SK-N-SH treated with all-trans-retinoic acid at 6 μM for 48 hours (cell line): ENCODE results near the gene ITPR3.

Experiments used
- ATAC-seq: fragments of 200-7000 bp; cut with Tn5 transposase; 3 replicates; pipeline ENCODE4 v1.9.1; 2020; ENCODE audit warnings: mild to moderate bottlenecking, moderate library complexity
- BACH2 ChIP-seq: fragments of 250-450 bp; sonication (Bioruptor Pico); IDR thresholded peaks from 2 replicates; pipeline ENCODE4 v1.9.0; 2021; ENCODE audit warnings: mild to moderate bottlenecking, borderline replicate concordance
- CSDC2 ChIP-seq: fragments of 250-450 bp; sonication (Bioruptor Pico); IDR thresholded peaks from 2 replicates; pipeline ENCODE4 v1.5.0; 2020; ENCODE audit warnings: mild to moderate bottlenecking, moderate library complexity
- ESRRG ChIP-seq: fragments of 250-450 bp; sonication (Bioruptor Pico); IDR thresholded peaks from 2 replicates; pipeline ENCODE4 v1.6.1; 2021; ENCODE audit warnings: mild to moderate bottlenecking
- GLIS3 ChIP-seq: fragments of 250-450 bp; sonication (Bioruptor Pico); IDR thresholded peaks from 2 replicates; pipeline ENCODE4 v1.5.0; 2020; ENCODE audit warnings: mild to moderate bottlenecking, moderate library complexity
- ISL1 ChIP-seq: fragments of 250-450 bp; sonication (Bioruptor Pico); IDR thresholded peaks from 2 replicates; pipeline ENCODE4 v2.1.2; 2022; ENCODE audit warnings: mild to moderate bottlenecking, moderate library complexity
- OSR1 ChIP-seq: fragments of 250-450 bp; sonication (Bioruptor Pico); IDR thresholded peaks from 2 replicates; pipeline ENCODE4 v1.8.0; 2022; ENCODE audit warnings: moderate library complexity, mild to moderate bottlenecking, inconsistent platforms
- RARB ChIP-seq: fragments of 250-450 bp; sonication (Bioruptor Pico); IDR thresholded peaks from 2 replicates; pipeline ENCODE4 v1.8.0; 2021; ENCODE audit warnings: mild to moderate bottlenecking, moderate library complexity
- SNAI2 ChIP-seq: fragments of 250-450 bp; sonication (Bioruptor Pico); IDR thresholded peaks from 2 replicates; pipeline ENCODE4 v1.5.0; 2020; ENCODE audit warnings: mild to moderate bottlenecking, moderate library complexity
- TCF4 ChIP-seq: fragments of 250-450 bp; sonication (Bioruptor Pico); IDR thresholded peaks from 2 replicates; pipeline ENCODE4 v1.8.0; 2021; ENCODE audit warnings: mild to moderate bottlenecking, moderate library complexity, borderline replicate concordance
- TOX ChIP-seq: fragments of 250-450 bp; sonication (Bioruptor Pico); IDR thresholded peaks from 2 replicates; pipeline ENCODE4 v1.8.0; 2021; ENCODE audit warnings: mild to moderate bottlenecking, moderate library complexity, borderline replicate concordance
- ZC3H10 ChIP-seq: fragments of 250-450 bp; sonication (Bioruptor Pico); IDR thresholded peaks from 2 replicates; pipeline ENCODE4 v1.5.1; 2021; ENCODE audit warnings: mild to moderate bottlenecking, moderate library complexity
- ZFP3 ChIP-seq: fragments of 250-450 bp; sonication (Bioruptor Pico); IDR thresholded peaks from 2 replicates; pipeline ENCODE4 v1.5.0; 2020; ENCODE audit warnings: mild to moderate bottlenecking, moderate library complexity
- ZFP30 ChIP-seq: fragments of 450-650 bp; formaldehyde crosslinking; IDR thresholded peaks from 2 replicates; pipeline ENCODE4 v1.5.0; 2022; ENCODE audit warnings: mild to moderate bottlenecking, moderate library complexity
- ZNF565 ChIP-seq: fragments of 450-650 bp; formaldehyde crosslinking; conservative IDR thresholded peaks from 2 replicates; pipeline ENCODE4 v1.5.0; 2020; ENCODE audit warnings: low read depth, mild to moderate bottlenecking, moderate library complexity
- ZNF70 ChIP-seq: fragments of 450-650 bp; formaldehyde crosslinking; IDR thresholded peaks from 2 replicates; pipeline ENCODE4 v1.5.0; 2020; ENCODE audit warnings: mild to moderate bottlenecking, moderate library complexity
- ZNF8 ChIP-seq: fragments of 450-650 bp; formaldehyde crosslinking; IDR thresholded peaks from 2 replicates; pipeline ENCODE4 v1.5.0; 2020; ENCODE audit warnings: mild to moderate bottlenecking, moderate library complexity
- TF ChIP-seq, protein P1 (sequence below): fragments of 250-450 bp; sonication (Bioruptor Pico); IDR thresholded peaks from 2 replicates; pipeline ENCODE4 v1.5.1; 2021; ENCODE audit warnings: mild to moderate bottlenecking, moderate library complexity
- TF ChIP-seq, protein P2 (sequence below): fragments of 250-450 bp; sonication (Bioruptor Pico); IDR thresholded peaks from 2 replicates; pipeline ENCODE4 v1.5.0; 2020; ENCODE audit warnings: mild to moderate bottlenecking, moderate library complexity
- TF ChIP-seq, protein P3 (sequence below): fragments of 250-450 bp; sonication (Bioruptor Pico); IDR thresholded peaks from 2 replicates; pipeline ENCODE4 v1.8.0; 2021; ENCODE audit warnings: low read depth, mild to moderate bottlenecking, moderate library complexity, borderline replicate concordance
- TF ChIP-seq, protein P4 (sequence below): fragments of 250-450 bp; sonication (Bioruptor Pico); IDR thresholded peaks from 2 replicates; pipeline ENCODE4 v1.5.1; 2020; ENCODE audit warnings: low read depth, mild to moderate bottlenecking, moderate library complexity
- TF ChIP-seq, protein P5 (sequence below): fragments of 250-450 bp; sonication (Bioruptor Pico); IDR thresholded peaks from 2 replicates; pipeline ENCODE4 v1.8.0; 2020; ENCODE audit warnings: mild to moderate bottlenecking, moderate library complexity, borderline replicate concordance

ITPR3 gene

DNA sequence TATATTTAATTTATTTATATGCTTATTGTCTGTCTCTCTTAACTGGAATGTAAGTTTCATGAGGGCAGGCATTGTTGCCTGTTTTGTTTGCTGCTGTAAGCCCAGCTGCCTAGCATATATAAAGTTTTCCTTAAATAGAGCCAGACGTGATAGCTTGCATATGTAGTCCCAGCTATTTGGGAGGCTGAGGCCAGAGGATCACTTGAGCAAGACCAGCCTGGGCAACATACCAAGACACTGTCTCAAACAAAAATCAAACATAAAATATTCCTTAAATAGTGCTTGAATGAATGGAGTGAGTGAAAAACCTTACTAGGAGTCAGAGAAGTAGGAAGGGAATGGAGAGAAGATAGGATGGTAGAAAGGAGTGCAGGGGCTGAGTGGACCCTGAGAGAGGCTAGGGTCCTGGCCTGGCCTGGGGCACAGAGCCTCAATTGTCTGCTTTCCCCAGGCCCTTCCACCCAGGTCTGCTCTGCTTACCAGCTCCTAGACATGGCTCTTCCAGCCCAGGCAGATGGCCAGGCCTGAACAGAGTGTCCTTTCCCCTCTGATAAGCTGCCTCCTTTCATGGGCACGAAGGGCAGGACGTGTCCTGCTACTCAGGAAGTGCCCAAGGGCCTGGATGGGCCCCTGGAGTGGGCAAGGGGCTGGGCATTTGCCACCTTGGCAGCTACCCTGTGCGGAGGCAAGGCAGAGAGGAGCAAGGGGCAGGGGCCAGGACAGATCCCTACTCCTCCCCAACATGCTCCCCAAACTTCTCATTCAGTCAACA, 23.4 kb upstream of the ITPR3 start:
- ATAC-seq = no peak
- TF ChIP-seq, protein P1, sequence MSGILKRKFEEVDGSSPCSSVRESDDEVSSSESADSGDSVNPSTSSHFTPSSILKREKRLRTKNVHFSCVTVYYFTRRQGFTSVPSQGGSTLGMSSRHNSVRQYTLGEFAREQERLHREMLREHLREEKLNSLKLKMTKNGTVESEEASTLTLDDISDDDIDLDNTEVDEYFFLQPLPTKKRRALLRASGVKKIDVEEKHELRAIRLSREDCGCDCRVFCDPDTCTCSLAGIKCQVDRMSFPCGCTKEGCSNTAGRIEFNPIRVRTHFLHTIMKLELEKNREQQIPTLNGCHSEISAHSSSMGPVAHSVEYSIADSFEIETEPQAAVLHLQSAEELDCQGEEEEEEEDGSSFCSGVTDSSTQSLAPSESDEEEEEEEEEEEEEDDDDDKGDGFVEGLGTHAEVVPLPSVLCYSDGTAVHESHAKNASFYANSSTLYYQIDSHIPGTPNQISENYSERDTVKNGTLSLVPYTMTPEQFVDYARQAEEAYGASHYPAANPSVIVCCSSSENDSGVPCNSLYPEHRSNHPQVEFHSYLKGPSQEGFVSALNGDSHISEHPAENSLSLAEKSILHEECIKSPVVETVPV (CRISPR knock-in tag) = no peak
- TF ChIP-seq ZFP30 (CRISPR knock-in tag) (no peak), OSR1 (CRISPR knock-in tag) (no peak), CSDC2 (CRISPR knock-in tag) (no peak), ZNF8 (CRISPR knock-in tag) (no peak), GLIS3 (CRISPR knock-in tag) (no peak), TOX (CRISPR knock-in tag) (no peak), ZNF70 (CRISPR knock-in tag) (no peak), RARB (CRISPR knock-in tag) (no peak), ZC3H10 (CRISPR knock-in tag) (no peak), TCF4 (CRISPR knock-in tag) (no peak), ZNF565 (CRISPR knock-in tag) (no peak), ESRRG (no peak)
- TF ChIP-seq, protein P2, sequence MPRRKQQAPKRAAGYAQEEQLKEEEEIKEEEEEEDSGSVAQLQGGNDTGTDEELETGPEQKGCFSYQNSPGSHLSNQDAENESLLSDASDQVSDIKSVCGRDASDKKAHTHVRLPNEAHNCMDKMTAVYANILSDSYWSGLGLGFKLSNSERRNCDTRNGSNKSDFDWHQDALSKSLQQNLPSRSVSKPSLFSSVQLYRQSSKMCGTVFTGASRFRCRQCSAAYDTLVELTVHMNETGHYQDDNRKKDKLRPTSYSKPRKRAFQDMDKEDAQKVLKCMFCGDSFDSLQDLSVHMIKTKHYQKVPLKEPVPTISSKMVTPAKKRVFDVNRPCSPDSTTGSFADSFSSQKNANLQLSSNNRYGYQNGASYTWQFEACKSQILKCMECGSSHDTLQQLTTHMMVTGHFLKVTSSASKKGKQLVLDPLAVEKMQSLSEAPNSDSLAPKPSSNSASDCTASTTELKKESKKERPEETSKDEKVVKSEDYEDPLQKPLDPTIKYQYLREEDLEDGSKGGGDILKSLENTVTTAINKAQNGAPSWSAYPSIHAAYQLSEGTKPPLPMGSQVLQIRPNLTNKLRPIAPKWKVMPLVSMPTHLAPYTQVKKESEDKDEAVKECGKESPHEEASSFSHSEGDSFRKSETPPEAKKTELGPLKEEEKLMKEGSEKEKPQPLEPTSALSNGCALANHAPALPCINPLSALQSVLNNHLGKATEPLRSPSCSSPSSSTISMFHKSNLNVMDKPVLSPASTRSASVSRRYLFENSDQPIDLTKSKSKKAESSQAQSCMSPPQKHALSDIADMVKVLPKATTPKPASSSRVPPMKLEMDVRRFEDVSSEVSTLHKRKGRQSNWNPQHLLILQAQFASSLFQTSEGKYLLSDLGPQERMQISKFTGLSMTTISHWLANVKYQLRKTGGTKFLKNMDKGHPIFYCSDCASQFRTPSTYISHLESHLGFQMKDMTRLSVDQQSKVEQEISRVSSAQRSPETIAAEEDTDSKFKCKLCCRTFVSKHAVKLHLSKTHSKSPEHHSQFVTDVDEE = no peak
- TF ChIP-seq, protein P3, sequence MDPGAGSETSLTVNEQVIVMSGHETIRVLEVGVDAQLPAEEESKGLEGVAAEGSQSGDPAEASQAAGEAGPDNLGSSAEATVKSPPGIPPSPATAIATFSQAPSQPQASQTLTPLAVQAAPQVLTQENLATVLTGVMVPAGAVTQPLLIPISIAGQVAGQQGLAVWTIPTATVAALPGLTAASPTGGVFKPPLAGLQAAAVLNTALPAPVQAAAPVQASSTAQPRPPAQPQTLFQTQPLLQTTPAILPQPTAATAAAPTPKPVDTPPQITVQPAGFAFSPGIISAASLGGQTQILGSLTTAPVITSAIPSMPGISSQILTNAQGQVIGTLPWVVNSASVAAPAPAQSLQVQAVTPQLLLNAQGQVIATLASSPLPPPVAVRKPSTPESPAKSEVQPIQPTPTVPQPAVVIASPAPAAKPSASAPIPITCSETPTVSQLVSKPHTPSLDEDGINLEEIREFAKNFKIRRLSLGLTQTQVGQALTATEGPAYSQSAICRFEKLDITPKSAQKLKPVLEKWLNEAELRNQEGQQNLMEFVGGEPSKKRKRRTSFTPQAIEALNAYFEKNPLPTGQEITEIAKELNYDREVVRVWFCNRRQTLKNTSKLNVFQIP = no peak
- TF ChIP-seq, protein P4, sequence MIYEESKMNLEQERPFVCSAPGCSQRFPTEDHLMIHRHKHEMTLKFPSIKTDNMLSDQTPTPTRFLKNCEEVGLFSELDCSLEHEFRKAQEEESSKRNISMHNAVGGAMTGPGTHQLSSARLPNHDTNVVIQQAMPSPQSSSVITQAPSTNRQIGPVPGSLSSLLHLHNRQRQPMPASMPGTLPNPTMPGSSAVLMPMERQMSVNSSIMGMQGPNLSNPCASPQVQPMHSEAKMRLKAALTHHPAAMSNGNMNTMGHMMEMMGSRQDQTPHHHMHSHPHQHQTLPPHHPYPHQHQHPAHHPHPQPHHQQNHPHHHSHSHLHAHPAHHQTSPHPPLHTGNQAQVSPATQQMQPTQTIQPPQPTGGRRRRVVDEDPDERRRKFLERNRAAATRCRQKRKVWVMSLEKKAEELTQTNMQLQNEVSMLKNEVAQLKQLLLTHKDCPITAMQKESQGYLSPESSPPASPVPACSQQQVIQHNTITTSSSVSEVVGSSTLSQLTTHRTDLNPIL (CRISPR knock-in tag) = no peak
- TF ChIP-seq, protein P5, sequence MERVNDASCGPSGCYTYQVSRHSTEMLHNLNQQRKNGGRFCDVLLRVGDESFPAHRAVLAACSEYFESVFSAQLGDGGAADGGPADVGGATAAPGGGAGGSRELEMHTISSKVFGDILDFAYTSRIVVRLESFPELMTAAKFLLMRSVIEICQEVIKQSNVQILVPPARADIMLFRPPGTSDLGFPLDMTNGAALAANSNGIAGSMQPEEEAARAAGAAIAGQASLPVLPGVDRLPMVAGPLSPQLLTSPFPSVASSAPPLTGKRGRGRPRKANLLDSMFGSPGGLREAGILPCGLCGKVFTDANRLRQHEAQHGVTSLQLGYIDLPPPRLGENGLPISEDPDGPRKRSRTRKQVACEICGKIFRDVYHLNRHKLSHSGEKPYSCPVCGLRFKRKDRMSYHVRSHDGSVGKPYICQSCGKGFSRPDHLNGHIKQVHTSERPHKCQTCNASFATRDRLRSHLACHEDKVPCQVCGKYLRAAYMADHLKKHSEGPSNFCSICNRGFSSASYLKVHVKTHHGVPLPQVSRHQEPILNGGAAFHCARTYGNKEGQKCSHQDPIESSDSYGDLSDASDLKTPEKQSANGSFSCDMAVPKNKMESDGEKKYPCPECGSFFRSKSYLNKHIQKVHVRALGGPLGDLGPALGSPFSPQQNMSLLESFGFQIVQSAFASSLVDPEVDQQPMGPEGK (CRISPR knock-in tag) = no peak

DNA sequence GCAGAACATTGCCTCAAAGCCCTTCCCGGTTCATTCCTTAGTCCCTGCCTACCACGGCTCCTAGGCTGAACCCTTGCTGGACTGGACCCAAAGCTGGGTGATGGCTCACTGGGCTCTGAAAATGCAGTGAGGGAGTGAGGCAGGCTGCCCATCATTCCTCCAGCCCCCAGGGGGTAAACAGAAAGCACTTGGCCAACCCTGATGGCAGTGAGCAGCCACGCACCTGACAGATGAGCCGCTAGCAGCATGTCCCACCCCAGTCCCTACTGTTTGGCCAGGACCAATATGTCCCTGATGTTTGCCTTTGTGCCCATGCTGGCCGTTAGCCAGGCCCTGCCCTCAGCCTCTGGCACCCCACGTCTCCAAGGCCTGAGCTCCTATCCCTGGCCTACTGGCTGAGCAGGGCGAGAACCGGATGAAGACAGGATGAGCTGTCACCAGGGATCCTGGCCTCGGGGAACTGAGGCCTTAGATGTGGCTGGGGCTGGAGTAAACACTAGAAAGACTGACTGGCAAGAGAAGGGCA, 21.6 kb upstream of the ITPR3 start:
- TF ChIP-seq, protein P3 = no peak
- TF ChIP-seq ZNF8 (CRISPR knock-in tag) (no peak), ZFP3 (CRISPR knock-in tag) (no peak), TOX (CRISPR knock-in tag) (no peak), BACH2 (CRISPR knock-in tag) (no peak), SNAI2 (no peak), ISL1 (CRISPR knock-in tag) (no peak)
- TF ChIP-seq, protein P2 = no peak
- no peak for ATAC-seq
